GM19023 (cell line): Measurements from ENCODE around the gene MLLT3.
A peak's percentile ranks its signal among the peaks of the same experiment; 100 is the strongest.
"Not testable (repeated sequence)": the region's sequence is repeated elsewhere in the genome, so short reads cannot be mapped to it uniquely, and the experiment has no call there.

Source experiments
- ATAC-seq: cut with Tn5 transposase; IDR thresholded peaks from one replicate; pipeline ENCODE4 v1.9.1; 2021; ENCODE audit warnings: mild to moderate bottlenecking, moderate library complexity; ENCODE audit not compliant: unreplicated experiment

Gene MLLT3

GRCh38 chr9:20599195-20599594 lies 23.1 kb downstream of the MLLT3 start:
- no peak for ATAC-seq

DNA sequence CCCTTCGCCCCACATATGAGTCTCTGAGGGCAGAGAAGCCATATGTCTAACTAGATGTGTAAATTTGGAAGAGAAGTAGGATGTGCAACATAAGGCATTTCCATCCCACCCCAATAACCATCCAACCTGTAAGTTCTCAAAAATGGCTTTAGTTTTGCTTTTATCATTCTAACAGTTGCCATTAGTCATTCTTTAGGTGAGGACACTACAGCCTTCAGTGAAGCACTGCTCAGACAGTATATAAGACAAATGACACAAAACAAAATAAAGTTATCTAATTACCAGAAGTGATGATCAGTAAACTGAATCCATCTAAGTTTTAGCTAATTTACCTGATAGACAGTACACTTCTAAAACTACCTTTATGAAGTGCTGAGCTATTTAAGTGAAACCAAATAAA lies 23.9 kb downstream of the MLLT3 start:
- ATAC-seq: no peak

DNA sequence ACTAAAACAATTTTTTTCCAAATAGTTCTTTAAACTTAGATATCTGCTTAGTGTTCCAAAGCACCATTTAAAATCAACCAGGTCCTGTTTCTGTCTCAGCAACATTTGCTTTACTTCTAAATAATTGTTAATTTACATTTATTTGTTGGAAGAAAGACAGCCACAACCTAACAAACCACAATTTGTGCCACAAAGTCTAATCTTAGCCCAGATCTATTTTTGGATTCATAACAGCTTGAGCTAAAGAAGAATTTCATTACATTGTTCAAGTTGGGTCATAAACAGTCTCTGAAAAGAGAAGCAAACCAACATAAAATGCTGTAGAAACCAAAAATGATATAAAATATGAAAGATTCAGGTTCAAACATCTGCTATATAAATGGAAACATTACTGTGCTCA lies 24.4 kb downstream of the MLLT3 start:
- ATAC-seq: no peak

DNA sequence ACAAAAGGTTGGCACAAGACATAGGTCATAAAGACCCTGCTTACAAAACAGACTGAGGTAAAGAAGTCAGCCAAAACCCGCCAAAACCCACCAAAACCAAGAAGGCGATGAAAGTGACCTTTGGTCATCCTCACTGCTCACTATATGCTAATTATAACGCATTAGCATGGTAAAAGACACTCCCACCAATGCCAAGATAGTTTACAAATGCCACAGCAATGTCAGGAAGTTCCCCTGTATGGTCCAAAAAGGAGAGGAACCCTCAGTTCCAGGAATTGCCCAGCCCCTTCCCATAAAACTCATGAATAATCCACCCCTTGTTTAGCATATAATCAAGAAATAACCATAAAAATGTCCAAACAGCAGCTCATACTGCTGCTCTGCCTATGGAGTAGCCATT lies 27.7 kb downstream of the MLLT3 start:
- ATAC-seq: no peak

GRCh38 chr9:20593537-20593936 lies 28.8 kb downstream of the MLLT3 start:
- no peak for ATAC-seq

GRCh38 chr9:20593105-20593504 lies 29.2 kb downstream of the MLLT3 start:
- no peak for ATAC-seq

DNA sequence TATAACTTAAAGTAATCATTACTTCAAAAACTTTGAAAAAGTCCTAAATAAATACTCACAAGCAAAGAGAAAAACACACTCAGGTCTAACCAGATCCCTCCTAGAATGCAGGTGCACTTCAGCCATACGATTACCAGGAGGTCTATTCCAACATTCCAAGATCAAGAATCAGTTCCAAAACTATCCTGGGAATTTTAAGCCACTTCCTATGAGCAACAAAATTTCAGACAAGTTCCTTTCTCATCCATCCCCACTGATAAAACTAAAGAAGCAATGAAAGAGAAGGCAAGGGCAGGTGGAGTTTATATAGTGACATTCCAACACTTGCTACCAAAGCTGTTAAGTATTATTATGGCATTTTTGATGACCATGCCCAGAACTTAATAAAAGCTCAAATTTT lies 29.6 kb downstream of the MLLT3 start:
- no peak for ATAC-seq

DNA sequence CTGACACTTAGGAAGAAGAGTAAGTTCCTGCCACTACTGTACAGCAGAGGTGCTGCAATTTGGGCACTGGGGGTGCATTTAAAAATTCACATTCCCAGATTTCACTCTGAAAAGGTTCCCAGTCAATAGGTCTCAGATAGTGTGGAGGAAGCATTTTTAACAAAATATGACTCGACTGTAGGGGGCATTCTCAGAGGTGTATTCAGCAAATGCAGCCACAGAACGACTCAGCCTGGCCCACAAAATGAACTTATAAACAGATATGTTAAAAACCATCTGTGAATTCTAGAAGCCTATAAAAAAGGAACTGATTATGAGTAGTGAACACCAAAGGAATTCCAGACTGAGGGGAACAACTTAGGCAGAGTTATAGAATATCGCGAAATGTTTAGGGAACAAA lies 31.1 kb downstream of the MLLT3 start:
- no peak for ATAC-seq

DNA sequence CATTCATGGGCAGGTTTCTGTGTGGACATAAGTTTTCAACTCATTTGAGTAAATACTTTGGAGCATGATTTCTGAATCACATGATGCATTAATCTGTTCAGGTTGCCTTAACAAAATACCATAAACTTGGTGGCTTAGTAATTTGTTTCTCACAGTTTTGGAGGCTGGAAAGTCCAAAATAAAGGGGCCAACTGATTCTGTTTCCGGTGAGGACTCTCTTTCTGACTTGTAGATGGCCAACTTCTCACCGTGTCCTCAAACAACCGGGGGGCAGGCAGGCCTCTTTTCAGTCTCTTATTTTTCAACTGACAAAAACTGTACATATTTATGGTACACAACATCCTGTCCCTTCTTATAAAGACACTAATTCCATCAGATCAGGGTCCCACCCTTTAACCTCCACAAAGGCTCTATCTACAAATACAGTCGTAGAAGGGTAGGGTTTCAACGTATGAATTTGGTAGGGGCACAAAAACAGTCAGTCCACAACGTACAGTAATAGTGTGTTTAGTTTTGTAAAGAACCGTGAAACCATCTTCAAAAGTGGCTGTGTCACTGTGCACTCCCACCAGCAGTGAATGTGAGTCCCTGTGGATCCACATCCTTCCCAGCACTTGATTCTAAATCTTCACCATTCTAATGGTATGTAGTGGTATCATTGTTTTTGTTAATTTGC lies 37.2 kb downstream of the MLLT3 start:
- no peak for ATAC-seq

GRCh38 chr9:20583088-20583487 lies 39.2 kb downstream of the MLLT3 start:
- not testable (repeated sequence) for ATAC-seq

- ATAC-seq: peak; percentile 47
Measured at GRCh38 chr9:20582150-20582549, 40.1 kb downstream of the MLLT3 start.

DNA sequence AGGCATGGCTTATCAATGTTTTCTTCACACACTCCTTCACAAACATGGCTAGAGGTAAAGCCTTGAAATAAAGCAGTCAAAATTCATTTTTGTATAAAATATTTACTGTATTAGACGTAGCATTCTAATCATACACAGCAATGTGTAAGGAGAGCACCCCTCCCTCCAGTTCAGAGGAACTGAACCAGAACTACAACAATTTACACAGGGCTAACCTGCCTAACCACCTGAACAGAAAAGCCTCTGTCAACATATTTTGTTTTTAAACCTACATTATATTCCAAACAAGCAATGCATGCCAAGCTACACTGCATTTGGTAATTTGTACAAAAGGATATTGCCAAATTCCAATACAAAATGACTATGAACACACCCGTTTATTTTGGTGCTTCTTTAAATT lies 41.6 kb downstream of the MLLT3 start:
- ATAC-seq: no peak

GRCh38 chr9:20579524-20580314 lies 42.6 kb downstream of the MLLT3 start:
- ATAC-seq: no peak

GRCh38 chr9:20573023-20573422 lies 49.3 kb downstream of the MLLT3 start:
- no peak for ATAC-seq

DNA sequence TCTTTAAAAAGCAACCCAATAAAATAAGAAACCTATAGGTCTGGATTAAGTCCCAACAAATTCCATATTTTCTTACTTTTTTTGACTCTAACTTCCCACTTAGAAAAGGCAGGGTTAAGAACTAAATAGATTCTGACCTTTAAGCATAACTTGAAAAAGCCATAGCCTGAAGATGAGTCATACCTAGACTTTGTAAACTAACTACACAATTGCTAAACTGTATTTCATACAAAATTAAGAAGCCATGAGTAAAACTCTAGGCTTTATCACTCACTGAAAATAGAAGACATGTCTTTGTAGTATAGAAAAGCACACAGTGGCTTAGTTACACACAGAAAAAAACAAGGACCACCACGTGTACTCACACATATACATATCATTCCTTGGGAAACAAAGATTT lies 51.5 kb downstream of the MLLT3 start:
- ATAC-seq: no peak

DNA sequence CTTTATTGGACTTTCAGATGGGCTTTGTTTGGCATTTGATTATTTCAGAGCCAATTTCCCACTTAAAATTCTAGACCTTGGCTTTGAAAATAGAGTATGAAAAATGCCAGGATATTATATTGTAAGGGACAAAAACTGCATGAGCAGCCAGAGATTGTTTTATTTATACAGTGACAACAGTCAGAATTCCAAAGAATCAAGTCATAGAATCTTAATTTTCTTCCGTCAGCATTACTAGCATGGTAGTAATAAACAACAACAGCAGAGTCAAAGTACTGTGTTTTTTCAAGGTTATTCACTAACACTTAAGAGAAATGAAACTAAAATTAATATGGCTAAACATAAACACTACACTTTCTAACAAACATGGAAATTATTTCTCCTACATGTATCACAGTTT lies 52.2 kb downstream of the MLLT3 start:
- ATAC-seq: no peak

DNA sequence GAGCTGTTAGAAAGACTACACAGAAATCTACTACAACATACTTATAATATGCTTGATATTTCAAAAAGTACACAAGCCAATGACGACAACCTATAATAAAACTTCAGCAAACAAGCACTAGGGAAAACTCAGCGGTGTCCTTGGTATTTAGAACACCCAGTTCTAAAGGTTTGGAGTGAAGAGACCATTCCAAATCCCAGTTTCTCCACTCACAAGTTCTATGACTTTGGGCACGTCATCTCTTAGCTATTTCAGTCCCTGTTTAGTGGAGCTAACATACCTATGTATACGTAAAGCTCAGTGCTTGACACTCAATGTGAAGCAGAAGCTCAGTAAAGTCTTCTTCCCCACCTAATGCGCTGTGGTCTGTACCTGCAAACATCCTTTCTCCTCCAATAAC lies 52.8 kb downstream of the MLLT3 start:
- no peak for ATAC-seq

DNA sequence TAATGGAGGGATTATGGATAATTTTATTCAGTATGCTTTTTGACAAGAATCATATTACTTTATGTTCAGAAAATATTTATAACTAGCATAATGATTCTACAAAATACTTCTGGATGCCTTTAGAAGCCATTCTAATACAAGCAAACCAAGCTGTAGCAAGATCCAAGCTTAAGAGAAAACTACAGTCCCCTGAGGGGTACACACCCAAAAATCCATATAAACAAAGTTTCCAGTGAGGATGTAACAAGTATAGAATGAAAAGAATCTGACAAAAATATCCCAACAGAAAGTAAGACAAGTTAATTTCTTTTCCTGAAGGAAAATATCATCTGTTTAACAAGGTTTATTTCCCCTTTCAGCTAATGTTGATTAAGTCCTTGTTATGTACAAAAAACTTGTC lies 53.9 kb downstream of the MLLT3 start:
- ATAC-seq: no peak

DNA sequence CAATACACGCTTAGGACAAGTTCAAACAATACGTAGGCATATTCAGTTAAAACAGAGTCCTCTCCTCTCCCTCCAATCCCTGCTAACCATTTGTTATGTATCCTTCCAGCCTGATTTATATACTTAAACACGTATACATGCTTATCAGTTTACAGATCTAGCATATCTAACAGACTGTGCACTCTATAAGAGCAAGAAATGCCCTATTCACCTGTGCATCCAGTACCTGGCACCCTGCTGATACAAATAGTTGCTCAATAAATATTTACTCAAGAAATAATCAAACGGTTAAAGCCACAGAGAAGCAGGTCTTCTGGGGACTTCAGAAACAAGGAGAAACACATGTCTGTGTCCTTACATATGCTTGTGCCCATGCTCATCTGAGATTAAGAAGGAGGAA lies 55.9 kb downstream of the MLLT3 start:
- ATAC-seq: no peak

DNA sequence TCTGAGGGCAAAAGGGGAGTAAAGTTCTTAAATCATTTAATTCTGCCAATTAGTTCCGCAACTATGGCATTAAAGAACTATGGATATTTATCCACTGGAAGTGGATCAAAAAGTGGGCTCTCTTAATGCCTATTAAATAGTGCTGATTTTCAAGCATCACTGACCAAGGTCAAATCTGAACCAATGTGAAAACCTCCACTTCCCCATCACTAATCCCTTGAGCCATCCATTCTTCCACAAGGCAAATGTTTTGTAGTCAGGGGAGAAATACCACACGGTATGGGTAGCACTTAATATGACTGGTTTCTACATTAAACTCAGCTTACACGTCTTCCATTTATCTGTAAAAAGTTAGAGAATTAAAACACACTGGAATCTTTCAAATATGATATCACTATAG lies 57.6 kb downstream of the MLLT3 start:
- no peak for ATAC-seq

DNA sequence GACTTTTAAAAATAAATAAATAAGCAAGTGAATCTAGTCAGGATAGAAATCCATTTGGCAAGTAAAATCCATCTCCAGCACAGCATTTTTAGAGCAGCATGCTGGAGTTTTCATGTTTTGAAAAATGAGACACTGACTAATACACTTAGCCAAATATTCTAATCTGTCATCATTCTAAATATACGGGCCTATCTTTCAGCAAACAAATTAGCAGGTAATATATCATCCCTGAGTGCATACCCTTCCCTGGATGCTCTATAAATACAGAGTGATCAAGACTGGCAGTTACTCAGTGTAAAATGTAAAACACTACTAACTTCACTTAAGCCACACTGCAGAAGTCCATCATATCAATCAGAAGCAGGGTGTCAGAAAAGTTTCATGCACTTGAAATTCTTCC lies 58.4 kb downstream of the MLLT3 start:
- ATAC-seq: no peak

DNA sequence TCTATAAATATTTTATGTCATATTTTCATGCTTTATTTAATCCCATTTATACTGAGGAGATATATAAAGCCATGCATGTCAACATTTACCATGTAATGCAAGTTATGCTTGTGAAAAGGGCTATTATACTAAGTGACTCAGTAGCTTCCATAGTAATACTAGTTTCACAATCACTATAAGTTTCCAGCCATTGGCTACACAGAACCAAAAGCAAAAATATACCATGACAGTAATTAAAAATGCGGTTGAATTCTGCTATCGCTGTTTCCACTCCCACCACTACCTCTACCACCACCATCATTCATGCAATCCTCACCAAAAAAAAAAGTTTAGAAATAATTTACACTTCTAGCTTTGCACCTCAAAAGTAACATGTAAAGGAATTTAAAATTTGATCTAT lies 60.2 kb downstream of the MLLT3 start:
- no peak for ATAC-seq

GRCh38 chr9:20561531-20561930 lies 60.8 kb downstream of the MLLT3 start:
- no peak for ATAC-seq
